Glomerular visceral epithelial cell (primary cell): ENCODE results near the gene RAB11A.

Experiments
- DNase-seq: peaks from one replicate; pipeline ENCODE4 v3.0.0-alpha.2; 2016; ENCODE audit errors: extremely low spot score

Gene RAB11A

GRCh38 chr15:65916664-65917406 lies 47.5 kb downstream of the RAB11A start:
- peak; percentile 38 for DNase-seq

- no peak for DNase-seq
These were observed 48.1 kb downstream of the RAB11A start for GRCh38 chr15:65917407-65917756.

DNA sequence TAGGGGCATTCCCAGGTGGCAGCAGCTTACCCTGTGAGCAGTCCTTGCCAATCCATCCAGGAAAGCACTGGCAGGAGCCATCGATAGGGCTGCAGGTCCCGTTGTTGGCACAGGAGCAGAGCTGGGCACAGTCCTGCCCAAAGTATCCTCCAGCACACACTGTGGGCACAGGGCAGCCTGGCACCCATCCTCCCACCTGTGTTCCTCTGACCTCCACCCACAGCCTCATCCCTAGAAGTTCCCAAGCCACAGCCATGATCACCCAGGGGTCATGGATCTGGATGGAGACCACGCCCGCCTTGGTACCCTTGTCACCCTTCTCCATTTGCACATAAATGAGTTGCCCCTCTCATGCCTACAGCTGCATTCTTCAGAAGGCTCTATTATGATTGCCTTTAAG lies 48.6 kb downstream of the RAB11A start:
- DNase-seq, result no peak

- no peak for DNase-seq
These were observed 49.1 kb downstream of the RAB11A start for GRCh38 chr15:65918357-65918920.

DNA sequence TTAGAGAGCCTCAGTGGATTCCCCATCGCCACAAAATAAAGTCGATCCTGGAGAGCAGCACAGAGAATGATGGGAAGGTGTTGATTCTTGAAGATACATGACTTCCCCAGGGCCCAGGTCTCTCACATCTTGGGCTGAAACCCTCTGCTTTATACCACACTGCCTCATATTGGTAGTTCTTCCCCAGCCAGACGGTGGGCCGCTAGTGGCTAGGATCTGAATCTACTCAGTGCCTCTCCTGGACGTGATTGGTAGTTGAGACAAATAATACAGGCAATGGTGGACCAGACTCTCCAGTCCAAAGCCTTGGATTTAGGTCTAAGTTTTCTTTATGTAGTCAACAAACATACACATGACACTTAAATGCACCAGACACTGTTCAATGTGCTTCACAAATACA lies 49.7 kb downstream of the RAB11A start:
- no peak for DNase-seq

DNA sequence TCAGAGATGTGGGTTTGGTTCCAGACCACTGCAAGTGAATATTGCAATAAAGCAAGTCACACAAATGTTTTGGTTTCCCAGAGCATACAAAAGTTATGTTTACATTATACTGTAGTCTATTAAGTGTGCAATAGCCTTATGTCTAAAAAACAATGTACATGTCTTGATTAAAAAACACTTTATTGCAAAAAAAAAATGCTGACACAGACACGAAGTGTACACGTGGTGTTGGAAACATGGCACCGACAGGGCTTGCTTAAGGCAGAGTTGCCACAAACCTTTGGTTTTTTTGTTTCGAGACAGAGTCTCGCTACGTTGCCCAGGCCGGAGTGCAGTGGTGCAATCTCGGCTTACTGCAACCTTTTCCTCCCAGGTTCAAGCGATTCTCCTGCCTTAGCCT lies 50.1 kb downstream of the RAB11A start:
- no peak for DNase-seq

- no peak for DNase-seq
These were observed 50.8 kb downstream of the RAB11A start for GRCh38 chr15:65920121-65920520.

DNA sequence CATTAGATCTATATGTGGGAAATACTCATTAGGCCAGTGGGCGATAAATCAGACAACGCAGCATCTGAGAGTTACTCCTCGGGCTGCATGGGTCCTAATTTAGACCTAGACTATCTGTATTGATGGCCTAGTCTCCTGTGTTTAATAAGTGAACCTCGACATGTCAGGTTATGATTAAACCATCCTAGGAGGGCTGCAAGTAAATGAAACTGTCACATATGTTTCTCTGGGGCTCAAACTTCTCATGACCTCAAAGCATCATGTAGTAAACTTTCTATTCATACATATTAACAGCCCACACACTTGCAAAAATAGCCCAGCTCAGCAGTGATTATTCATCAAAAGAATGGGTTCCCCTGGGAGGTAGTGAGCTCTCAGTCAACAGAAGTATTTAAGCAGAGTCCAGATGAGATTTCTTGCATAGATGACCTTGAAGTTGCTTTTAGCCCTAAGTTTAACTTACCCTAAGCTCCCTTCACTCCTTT lies 51.6 kb downstream of the RAB11A start:
- no peak for DNase-seq

GRCh38 chr15:65921780-65922179 lies 52.5 kb downstream of the RAB11A start:
- DNase-seq, result no peak

- DNase-seq, result no peak
These were observed 53.3 kb downstream of the RAB11A start for GRCh38 chr15:65922621-65923020.

GRCh38 chr15:65923264-65923663 lies 54.0 kb downstream of the RAB11A start:
- no peak for DNase-seq

DNA sequence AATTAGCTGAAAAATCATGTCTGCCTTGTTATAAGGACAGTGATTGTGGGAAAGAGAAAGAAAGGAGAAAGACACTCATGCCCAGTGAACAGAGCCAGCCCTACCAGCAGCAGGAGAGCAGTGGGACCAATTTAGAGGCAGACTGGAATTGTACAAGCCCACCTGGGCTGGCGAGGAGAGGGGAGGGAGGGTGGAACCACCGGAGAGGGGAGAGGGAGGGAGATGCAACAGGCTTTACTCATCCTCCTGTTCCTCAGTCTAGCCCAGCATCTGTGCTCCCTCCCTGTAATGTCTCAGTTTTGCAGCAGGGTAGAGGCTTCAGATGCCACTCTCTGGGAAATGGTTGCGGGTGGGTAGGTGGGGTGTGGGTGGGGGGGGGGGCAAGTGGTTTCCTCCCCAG lies 54.7 kb downstream of the RAB11A start:
- DNase-seq, result no peak

DNA sequence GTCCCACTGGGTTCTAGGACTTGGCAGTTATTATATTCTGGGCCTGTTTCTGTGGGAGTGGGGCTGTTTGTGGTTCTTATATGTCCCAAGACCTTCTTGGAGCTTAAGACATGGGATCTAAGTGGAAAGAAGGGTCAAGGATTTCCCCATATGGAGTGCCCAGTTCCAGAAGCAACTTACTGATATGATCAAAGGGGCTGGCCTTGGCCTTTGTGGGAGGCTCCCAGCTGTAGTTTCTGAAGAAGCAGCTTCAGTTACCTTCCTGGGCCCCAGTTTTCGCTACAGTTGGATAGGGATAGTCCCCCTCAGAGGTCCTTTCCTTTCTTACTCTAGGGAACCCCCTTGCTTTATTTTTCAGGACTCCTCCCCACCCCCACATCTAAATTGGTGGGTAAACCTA lies 56.0 kb downstream of the RAB11A start:
- no peak for DNase-seq

DNA sequence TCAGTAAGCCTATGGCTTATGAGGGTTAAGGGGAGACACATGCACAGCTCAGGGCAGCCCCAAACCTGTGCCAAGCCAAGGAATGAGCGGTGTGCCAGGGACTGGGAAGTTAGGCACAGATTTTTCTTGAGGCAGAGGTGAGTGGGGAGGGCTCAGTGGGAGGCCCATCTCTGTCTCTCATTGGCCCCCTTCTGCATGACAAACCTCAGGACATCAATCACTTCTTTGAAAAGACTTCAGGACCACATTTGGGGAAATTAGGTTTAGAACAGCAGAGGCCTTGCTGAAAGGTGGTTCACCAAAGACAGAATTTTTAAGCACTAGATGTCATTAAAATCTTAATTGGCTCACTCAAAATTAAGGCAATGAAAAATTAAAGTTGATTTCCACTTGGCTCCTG lies 57.2 kb downstream of the RAB11A start:
- no peak for DNase-seq

DNA sequence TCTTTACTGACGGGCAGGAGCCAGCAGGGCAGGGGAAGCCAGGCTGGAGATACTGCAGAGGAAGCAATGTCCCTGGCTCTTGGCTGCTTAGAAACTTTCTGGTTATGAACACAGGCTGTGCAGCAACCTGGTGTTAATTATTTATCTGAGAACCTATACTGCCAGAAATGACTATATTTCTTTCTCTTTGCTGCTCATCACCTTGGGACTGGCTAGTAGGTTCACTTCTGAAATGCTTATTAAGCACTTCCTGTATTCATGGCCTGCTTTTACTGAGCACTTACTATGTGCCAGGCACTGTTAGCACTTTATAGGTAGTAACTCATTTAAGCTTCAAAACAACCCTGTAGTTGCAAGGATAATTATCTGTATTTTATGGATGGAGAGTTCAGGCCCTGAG lies 57.6 kb downstream of the RAB11A start:
- no peak for DNase-seq

DNA sequence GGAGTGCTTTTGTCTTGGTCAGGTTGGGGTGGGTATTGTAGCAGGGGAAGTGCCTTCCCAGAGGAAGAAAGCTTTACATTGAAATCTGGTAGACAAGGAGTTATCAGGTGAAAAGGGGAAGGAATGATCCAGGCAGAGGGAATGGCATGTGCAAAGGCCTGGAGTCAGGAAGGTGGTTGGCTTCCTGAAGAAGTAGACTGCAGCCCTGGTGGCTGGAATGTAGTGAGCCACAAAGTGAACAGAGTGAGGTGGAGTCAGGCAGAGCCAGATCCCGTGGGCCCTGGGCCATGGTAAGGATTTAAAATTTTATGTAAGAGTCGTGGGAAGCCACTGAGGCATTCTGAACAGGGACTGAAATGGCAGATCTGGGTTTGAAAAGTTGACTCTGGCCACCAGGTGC lies 58.3 kb downstream of the RAB11A start:
- no peak for DNase-seq

GRCh38 chr15:65929573-65929972 lies 60.3 kb downstream of the RAB11A start:
- DNase-seq, result no peak

GRCh38 chr15:65930134-65930533 lies 60.8 kb downstream of the RAB11A start:
- no peak for DNase-seq

- no peak for DNase-seq
These were observed 61.9 kb downstream of the RAB11A start for GRCh38 chr15:65931221-65931620.

DNA sequence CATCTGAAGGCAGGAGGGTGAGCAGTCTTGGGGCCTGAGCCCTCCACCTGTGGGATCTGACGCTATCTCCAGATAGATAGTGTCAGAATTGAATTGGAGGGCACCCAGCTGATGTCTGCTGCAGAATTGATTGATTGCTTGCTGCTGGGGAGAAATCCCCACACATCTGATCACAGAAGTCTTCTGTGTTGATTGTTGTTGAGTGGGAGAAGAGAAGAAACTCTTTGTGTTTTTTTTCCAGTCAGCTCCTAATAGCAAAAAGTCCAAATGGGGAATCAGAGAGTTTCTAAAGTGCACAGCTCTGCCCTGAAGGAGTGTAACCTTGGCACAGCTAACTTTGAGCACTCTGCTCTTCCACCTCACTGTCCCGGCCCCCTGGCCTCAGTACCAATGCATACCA lies 66.1 kb downstream of the RAB11A start:
- no peak for DNase-seq

DNA sequence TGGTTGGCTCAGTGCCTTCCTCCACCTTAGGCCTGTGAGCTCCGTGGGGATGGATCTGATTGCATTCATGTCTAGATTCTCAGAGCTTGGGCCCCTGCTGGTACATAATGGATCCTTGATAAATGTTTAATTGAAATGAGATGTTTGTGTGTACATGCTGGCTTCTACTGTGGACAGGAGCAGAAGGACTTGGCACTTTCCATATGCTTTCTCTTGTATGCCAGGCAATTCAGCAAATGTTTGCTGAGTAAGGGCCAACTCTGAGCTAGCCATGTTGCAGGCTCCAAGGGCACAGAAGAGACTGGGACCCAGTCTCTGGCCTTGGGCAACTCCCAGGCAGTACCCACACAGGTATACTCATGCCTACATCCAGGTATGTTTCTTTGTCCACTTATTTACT lies 67.0 kb downstream of the RAB11A start:
- DNase-seq, result no peak

DNA sequence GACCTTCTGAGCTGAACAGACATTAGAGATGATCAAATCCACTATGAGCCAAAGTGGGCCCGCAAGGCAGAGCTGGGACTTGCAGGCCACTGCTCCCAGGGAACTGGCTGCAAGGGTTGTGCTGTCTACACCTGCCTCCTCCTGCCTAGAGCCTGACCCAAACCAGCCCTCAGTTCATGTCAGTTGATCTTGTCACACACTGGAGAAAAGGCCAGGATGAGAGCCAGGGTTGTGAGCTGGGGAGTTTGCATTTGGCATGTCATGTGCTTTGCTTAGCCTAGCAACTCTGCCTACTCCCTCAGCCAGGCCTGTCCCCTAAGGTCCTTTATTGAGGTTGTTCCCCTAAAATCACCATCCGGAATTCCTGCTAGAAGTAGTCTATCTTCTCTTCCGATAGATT lies 67.8 kb downstream of the RAB11A start:
- no peak for DNase-seq

GRCh38 chr15:65937476-65937875 lies 68.2 kb downstream of the RAB11A start:
- DNase-seq, result no peak

DNA sequence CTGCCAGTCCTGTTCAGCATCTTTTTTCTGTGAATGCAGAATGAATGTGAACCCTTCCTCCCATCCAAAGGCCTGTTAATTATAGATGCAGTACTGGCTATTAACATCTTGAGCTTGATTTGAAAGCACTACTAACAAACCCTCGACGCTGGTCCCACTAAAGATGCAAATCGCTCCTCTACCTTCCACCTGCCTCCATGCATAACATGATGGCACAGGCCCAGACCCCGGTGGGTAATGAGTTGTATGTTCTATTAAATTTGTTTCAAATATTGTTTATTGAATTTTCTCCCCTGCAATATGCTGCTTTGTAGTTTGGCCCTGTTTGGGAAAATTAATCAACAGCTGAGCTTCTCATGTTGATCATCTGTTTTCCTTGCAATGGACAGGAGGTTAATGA lies 69.3 kb downstream of the RAB11A start:
- DNase-seq, result no peak
